Measurements from ENCODE around the gene TMEM100. TPM values are rescaled to one million over a fixed set of nuclear protein-coding genes. Genes with fewer than 3 reads are reported as not detected.

Gene TMEM100
- total and polyA plus RNA-seq, 10 of the 15 experiments (the other 5 are each of a cell fraction or from before 2014, with no cell fraction given): not detected

- no peak overlapping the region for H3K9ac ChIP-seq (ENCODE audit: control insufficient read depth, insufficient read depth, low read length)
- RAD21 ChIA-PET (ENCODE audit: unreplicated experiment): no interaction called here
Observed at GRCh38 chr17:55730380-55730779, 7.7 kb upstream of the TMEM100 start.

More at GRCh38 chr17:55730380-55730779, 7.7 kb upstream of the TMEM100 start:
- no peak for DNase-seq (ENCODE audit: low read depth, low spot score)
- CTCF ChIA-PET: interaction anchor here (0.7 to 1.5 kb wide), 5 partner anchors 9 to 40 kb away, joined by 3 to 8 read pairs (median 3); no protein-coding TSS in a partner anchor
- Histone ChIP-seq H3K4me1 (ENCODE audit: control insufficient read depth, insufficient read depth, low read length) (no peaks in the 10 kb centered on the region), H3K4me3 (no peak overlapping the region), H3K27ac (ENCODE audit: control insufficient read depth, insufficient read depth) (no peak overlapping the region), H3K79me2 (ENCODE audit: control insufficient read depth, insufficient read depth, low read length) (no peaks in the 10 kb centered on the region), H2AFZ (ENCODE audit: control insufficient read depth, low read depth, low read length) (no peak overlapping the region), H3K36me3 (ENCODE audit: control insufficient read depth in 2 of 2, insufficient read depth in 2 of 2, low read length in 1 of 2) (no peaks in the 10 kb centered on the region), H3K9me3 (replicated peaks; ENCODE audit: control insufficient read depth, insufficient read depth, low read length) (no peaks in the 10 kb centered on the region), H4K20me1 (ENCODE audit: control insufficient read depth, insufficient read depth) (no peaks in the 10 kb centered on the region), H3K27me3 (replicated peaks in 1 of 2; ENCODE audit: control insufficient read depth in 2 of 2, insufficient read depth in 2 of 2, low read length in 1 of 2) (no peaks in the 10 kb centered on the region; a peak in 1 of 4 replicates), H3K4me2 (ENCODE audit: control insufficient read depth, insufficient read depth) (no peak overlapping the region)
- no peak for TF ChIP-seq ZSCAN29 (IDR thresholded peaks at IDR 0.05)
- no peak for TF ChIP-seq EP300 (IDR thresholded peaks at IDR 0.05; ENCODE audit: borderline replicate concordance in 1 of 2, control insufficient read depth in 1 of 2, low read depth in 2 of 2, low read length in 2 of 2)
- TF ChIP-seq ATF2 (IDR thresholded peaks at IDR 0.05; ENCODE audit: low read length): no peak
- TF ChIP-seq ZNF207 (IDR thresholded peaks at IDR 0.05; ENCODE audit: borderline replicate concordance): no peak
- TF ChIP-seq BCL3 (IDR thresholded peaks at IDR 0.05; ENCODE audit: borderline replicate concordance, insufficient read depth, low read depth, low read length, poor library complexity, severe bottlenecking): no peak
- no peak for TF ChIP-seq CEBPB (IDR thresholded peaks at IDR 0.05; ENCODE audit: borderline replicate concordance in 1 of 2, low read depth in 2 of 2, low read length in 2 of 2)
- TF ChIP-seq ESRRA (IDR thresholded peaks at IDR 0.05; ENCODE audit: low read length): no peak
- TF ChIP-seq YBX1 (IDR thresholded peaks at IDR 0.05): no peak
- no peak for TF ChIP-seq CEBPZ (IDR thresholded peaks at IDR 0.05; ENCODE audit: low read depth, low read length)
- no peak for TF ChIP-seq CBFB (IDR thresholded peaks at IDR 0.05; ENCODE audit: low read depth)
- no peak for TF ChIP-seq MLLT1 (IDR thresholded peaks at IDR 0.05)
- TF ChIP-seq KDM1A (IDR thresholded peaks at IDR 0.05; ENCODE audit: borderline replicate concordance): no peak
- POLR2A ChIA-PET: no interaction called here
- WGBS (ENCODE audit: insufficient coverage, insufficient replicate concordance, low lambda C conversion rate, missing lambda C conversion rate): 0% methylated on average over 1 of the region's 1 CpG
- BruUV-seq (replicated peaks): no TSS peak
- intact Hi-C loops (cut with micrococcal nuclease; ENCODE audit: unreplicated experiment): no loop called here
- in situ Hi-C loops (cut with MboI): no loop called here
- no peak for ATAC-seq
- SMC1A ChIA-PET (ENCODE audit: uncharacterized antibody, unreplicated experiment): no interaction called here
- FAIRE-seq: no peak

Data from GM12878 (cell line).